SK-N-SH (cell line): Measurements from ENCODE around the gene CSTF3. TPM values are rescaled to one million over a fixed set of nuclear protein-coding genes. Genes with fewer than 3 reads are reported as not detected.

Source experiments
- CTCF ChIA-PET: fragments of 300-600, 350-600 bp; formaldehyde crosslinking; extraction: SDS; loops from one replicate; lab custom pipeline; 2021; lab: Yijun Ruan, JAX
- POLR2A ChIA-PET: fragments of 350-600 bp; sonication (Branson Sonifier 250); formaldehyde crosslinking; extraction: SDS; loops from one replicate; lab custom pipeline; 2020; ENCODE audit warnings: antibody characterized with exemption, inconsistent platforms; lab: Yijun Ruan, JAX
- DNase-seq: peaks from one replicate; pipeline ENCODE4 v3.0.0; 2012
- H2AFZ ChIP-seq: fragments of 200-600 bp; sonication (generic); 2 replicates; pipeline ENCODE4 v1.8.1; 2016; ENCODE audit warnings: antibody characterized with exemption, mild to moderate bottlenecking, low read depth
- H3F3A ChIP-seq: fragments of 200-600 bp; sonication (generic); replicated peaks from 2 replicates; pipeline ENCODE3; 2016; ENCODE audit warnings: antibody characterized with exemption, mild to moderate bottlenecking; ENCODE audit not compliant: insufficient read depth
- H3K27ac ChIP-seq, 2 experiments: fragments of 200-500 bp in 1 of 2; fragments of 200-600 bp in 1 of 2; sonication (Bioruptor generic) in 1 of 2; sonication (generic), shearing (Covaris generic) in 1 of 2; 2 replicates each; pipeline versions ENCODE4 v1.5.1 to v1.6.1; 2014 to 2016; ENCODE audit warnings: low read depth in 2 of 2, inconsistent platforms in 1 of 2, low read length in 1 of 2, mild to moderate bottlenecking in 1 of 2, mixed read lengths in 1 of 2
- H3K27me3 ChIP-seq: fragments of 200-600 bp; sonication (generic), shearing (Covaris generic); 2 replicates; pipeline ENCODE4 v1.6.1; 2016; ENCODE audit warnings: mixed run types; ENCODE audit not compliant: insufficient read depth
- H3K36me3 ChIP-seq, 2 experiments: fragments of 200-500 bp in 1 of 2; fragments of 200-600 bp in 1 of 2; sonication (Bioruptor generic) in 1 of 2; sonication (generic) in 1 of 2; replicated peaks in 1 of 2; 2 replicates each; pipeline versions ENCODE3 to v1.5.1; 2014 to 2016; ENCODE audit warnings: low read length in 1 of 2, mild to moderate bottlenecking in 1 of 2; ENCODE audit not compliant: insufficient read depth in 2 of 2, control insufficient read depth in 1 of 2
- H3K4me1 ChIP-seq, 2 experiments: fragments of 200-500 bp in 1 of 2; fragments of 200-600 bp in 1 of 2; sonication (Bioruptor generic) in 1 of 2; sonication (generic), shearing (Covaris generic) in 1 of 2; 2 replicates each; pipeline versions ENCODE4 v1.5.1 to v1.6.1; 2014 to 2016; ENCODE audit warnings: low read depth in 1 of 2, low read length in 1 of 2, mixed run types in 1 of 2; ENCODE audit not compliant: insufficient read depth in 2 of 2, control insufficient read depth in 1 of 2
- H3K4me2 ChIP-seq: fragments of 200-600 bp; sonication (generic), shearing (Covaris generic); 2 replicates; pipeline ENCODE4 v1.6.1; 2017; ENCODE audit warnings: mixed run types
- H3K4me3 ChIP-seq, 2 experiments: fragments of 200-500 bp in 1 of 2; fragments of 200-600 bp in 1 of 2; sonication (Bioruptor generic) in 1 of 2; sonication (generic), shearing (Covaris generic) in 1 of 2; 2 replicates each; pipeline versions ENCODE4 v1.5.1 to v1.8.1; 2014 to 2016; ENCODE audit warnings: low read depth in 2 of 2, inconsistent platforms in 1 of 2, low read length in 1 of 2, mild to moderate bottlenecking in 1 of 2, mixed read lengths in 1 of 2, moderate library complexity in 1 of 2
- H3K79me2 ChIP-seq: fragments of 200-600 bp; sonication (generic); 2 replicates; pipeline ENCODE4 v1.8.1; 2017; ENCODE audit warnings: mild to moderate bottlenecking; ENCODE audit not compliant: insufficient read depth
- H3K9ac ChIP-seq: fragments of 200-600 bp; sonication (generic); 2 replicates; pipeline ENCODE4 v1.6.1; 2017; ENCODE audit warnings: mixed run types
- H3K9me2 ChIP-seq: fragments of 200-600 bp; sonication (generic); 2 replicates; pipeline ENCODE4 v1.6.1; 2017; ENCODE audit warnings: mixed run types
- H3K9me3 ChIP-seq: fragments of 200-600 bp; sonication (generic); 2 replicates; pipeline ENCODE4 v1.6.1; 2017; ENCODE audit warnings: mixed run types, mild to moderate bottlenecking, moderate library complexity
- H4K20me1 ChIP-seq: fragments of 200-600 bp; sonication (generic); 2 replicates; pipeline ENCODE4 v1.6.1; 2017; ENCODE audit warnings: mild to moderate bottlenecking, mixed run types; ENCODE audit not compliant: insufficient read depth
- CHD2 ChIP-seq: fragments of 150-350 bp; IDR thresholded peaks from 2 replicates; pipeline ENCODE4 v1.6.1; 2018; ENCODE audit warnings: low read length; ENCODE audit not compliant: partially characterized antibody
- ELF1 ChIP-seq: IDR thresholded peaks from 2 replicates; pipeline ENCODE4 v1.4.0; 2012
- EP300 ChIP-seq, 2 experiments: IDR thresholded peaks; 2 replicates each; pipeline versions ENCODE4 v1.4.0 to v1.6.1; 2012; ENCODE audit warnings: borderline replicate concordance in 1 of 2, low read depth in 1 of 2, low read length in 1 of 2
- EZH2phosphoT487 ChIP-seq: fragments of 200-600 bp; sonication (generic); IDR thresholded peaks from 2 replicates; pipeline ENCODE4 v1.6.1; 2017; ENCODE audit warnings: low read depth, mixed run types, mild to moderate bottlenecking, antibody characterized with exemption, moderate library complexity, borderline replicate concordance
- FOSL2 ChIP-seq: IDR thresholded peaks from 2 replicates; pipeline ENCODE4 v1.4.0; 2012; ENCODE audit warnings: low read depth, mild to moderate bottlenecking, moderate library complexity, borderline replicate concordance
- FOXJ3 ChIP-seq: sonication (generic); formaldehyde crosslinking; IDR thresholded peaks from 2 replicates; pipeline ENCODE4 v1.5.1; 2020; ENCODE audit warnings: mild to moderate bottlenecking, missing genetic modification reagents
- GABPA ChIP-seq: IDR thresholded peaks from 2 replicates; pipeline ENCODE4 v1.4.0; 2012; ENCODE audit warnings: low read depth, mild to moderate bottlenecking
- JUND ChIP-seq: IDR thresholded peaks from 2 replicates; pipeline ENCODE4 v1.4.0; 2012
- MAX ChIP-seq: IDR thresholded peaks from 2 replicates; pipeline ENCODE4 v1.4.0; 2012; ENCODE audit warnings: low read depth
- MXI1 ChIP-seq: IDR thresholded peaks from 2 replicates; pipeline ENCODE4 v1.6.1; 2012; ENCODE audit warnings: mild to moderate bottlenecking, low read depth, low read length, improper control_type of control experiment
- NRF1 ChIP-seq: IDR thresholded peaks from 2 replicates; pipeline ENCODE4 v1.6.1; 2012; ENCODE audit warnings: low read depth, mild to moderate bottlenecking, low read length
- RFX5 ChIP-seq: IDR thresholded peaks from 2 replicates; pipeline ENCODE4 v1.6.1; 2012; ENCODE audit warnings: mild to moderate bottlenecking, improper control_type of control experiment, low read length
- RXRA ChIP-seq: IDR thresholded peaks from 2 replicates; pipeline ENCODE4 v1.4.0; 2012; ENCODE audit warnings: low read depth, mild to moderate bottlenecking, borderline replicate concordance
- SIN3A ChIP-seq: IDR thresholded peaks from 2 replicates; pipeline ENCODE4 v1.6.1; 2012; ENCODE audit warnings: low read depth, mild to moderate bottlenecking, low read length, moderate library complexity, borderline replicate concordance
- TAF1 ChIP-seq: IDR thresholded peaks from 2 replicates; pipeline ENCODE4 v1.6.1; 2012; ENCODE audit warnings: low read depth, mild to moderate bottlenecking, low read length, moderate library complexity, borderline replicate concordance
- WGBS: methylation state at CpG from one replicate; pipeline ENCODE4 v1.1.6; 2017; ENCODE audit warnings: low lambda C conversion rate; 5-methylcytosine and 5-hydroxymethylcytosine counted together
- polyA plus RNA-seq, 3 experiments: library from polyadenylated mRNA; depleted of rRNA; stranded (reverse); fragments of >200 nt; gene quantifications; 2 replicates each; pipeline ENCODE4 v1.2.3, GENCODE V29; 2012
- TF ChIP-seq, protein P1 (sequence below): IDR thresholded peaks from 2 replicates; pipeline ENCODE4 v1.4.0; 2012; ENCODE audit warnings: low read depth, borderline replicate concordance
- TF ChIP-seq, protein P2 (sequence below): IDR thresholded peaks from 2 replicates; pipeline ENCODE4 v1.6.1; 2012; ENCODE audit warnings: mild to moderate bottlenecking, low read depth, low read length, moderate library complexity
- TF ChIP-seq, protein P3 (sequence below): IDR thresholded peaks from 2 replicates; pipeline ENCODE4 v1.4.0; 2012; ENCODE audit warnings: low read depth, borderline replicate concordance
- TF ChIP-seq, protein P4 (sequence below): IDR thresholded peaks from 2 replicates; pipeline ENCODE4; 2012
- TF ChIP-seq, protein P5 (sequence below): fragments of 150-350 bp; IDR thresholded peaks from 2 replicates; pipeline ENCODE4 v1.6.1; 2017; ENCODE audit warnings: antibody characterized with exemption, low read length, low read depth, borderline replicate concordance

CSTF3 gene
- polyA plus RNA-seq, 1 of the 3 experiments (the other 2 are of a cell fraction): 26.3 TPM

- Histone ChIP-seq H3K36me3 (no peaks in the 10 kb centered on the region), H3K4me3 (no peak overlapping the region), H3K79me2 (no peaks in the 10 kb centered on the region), H4K20me1 (no peaks in the 10 kb centered on the region), H3F3A (no peaks in the 10 kb centered on the region), H3K27me3 (no peaks in the 10 kb centered on the region), H2AFZ (no peak overlapping the region), H3K9ac (no peak overlapping the region), H3K27ac (no peak overlapping the region), H3K4me2 (no peak overlapping the region), H3K9me2 (no peaks in the 10 kb centered on the region), H3K4me1 (no peaks in the 10 kb centered on the region), H3K9me3 (no peaks in the 10 kb centered on the region)
- POLR2A ChIA-PET: no interaction called here
- CTCF ChIA-PET: interaction anchor here (1.0 to 1.1 kb wide), 2 partner anchors 18 to 31 kb away, joined by 3 read pairs; no protein-coding TSS in a partner anchor
- TF ChIP-seq TAF1 (no peak), CHD2 (no peak), JUND (no peak), ELF1 (no peak), RXRA (no peak), MXI1 (no peak), SIN3A (no peak), FOXJ3 (CRISPR knock-in tag) (no peak), NRF1 (no peak), GABPA (no peak), FOSL2 (no peak), EP300 (IDR thresholded peaks at IDR 0.05; ENCODE audit: borderline replicate concordance in 1 of 2, low read depth in 1 of 2, low read length in 1 of 2) (no peak), EZH2phosphoT487 (no peak), MAX (no peak), RFX5 (no peak)
- TF ChIP-seq, protein P1, sequence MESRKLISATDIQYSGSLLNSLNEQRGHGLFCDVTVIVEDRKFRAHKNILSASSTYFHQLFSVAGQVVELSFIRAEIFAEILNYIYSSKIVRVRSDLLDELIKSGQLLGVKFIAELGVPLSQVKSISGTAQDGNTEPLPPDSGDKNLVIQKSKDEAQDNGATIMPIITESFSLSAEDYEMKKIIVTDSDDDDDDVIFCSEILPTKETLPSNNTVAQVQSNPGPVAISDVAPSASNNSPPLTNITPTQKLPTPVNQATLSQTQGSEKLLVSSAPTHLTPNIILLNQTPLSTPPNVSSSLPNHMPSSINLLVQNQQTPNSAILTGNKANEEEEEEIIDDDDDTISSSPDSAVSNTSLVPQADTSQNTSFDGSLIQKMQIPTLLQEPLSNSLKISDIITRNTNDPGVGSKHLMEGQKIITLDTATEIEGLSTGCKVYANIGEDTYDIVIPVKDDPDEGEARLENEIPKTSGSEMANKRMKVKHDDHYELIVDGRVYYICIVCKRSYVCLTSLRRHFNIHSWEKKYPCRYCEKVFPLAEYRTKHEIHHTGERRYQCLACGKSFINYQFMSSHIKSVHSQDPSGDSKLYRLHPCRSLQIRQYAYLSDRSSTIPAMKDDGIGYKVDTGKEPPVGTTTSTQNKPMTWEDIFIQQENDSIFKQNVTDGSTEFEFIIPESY: no peak
- TF ChIP-seq, protein P2, sequence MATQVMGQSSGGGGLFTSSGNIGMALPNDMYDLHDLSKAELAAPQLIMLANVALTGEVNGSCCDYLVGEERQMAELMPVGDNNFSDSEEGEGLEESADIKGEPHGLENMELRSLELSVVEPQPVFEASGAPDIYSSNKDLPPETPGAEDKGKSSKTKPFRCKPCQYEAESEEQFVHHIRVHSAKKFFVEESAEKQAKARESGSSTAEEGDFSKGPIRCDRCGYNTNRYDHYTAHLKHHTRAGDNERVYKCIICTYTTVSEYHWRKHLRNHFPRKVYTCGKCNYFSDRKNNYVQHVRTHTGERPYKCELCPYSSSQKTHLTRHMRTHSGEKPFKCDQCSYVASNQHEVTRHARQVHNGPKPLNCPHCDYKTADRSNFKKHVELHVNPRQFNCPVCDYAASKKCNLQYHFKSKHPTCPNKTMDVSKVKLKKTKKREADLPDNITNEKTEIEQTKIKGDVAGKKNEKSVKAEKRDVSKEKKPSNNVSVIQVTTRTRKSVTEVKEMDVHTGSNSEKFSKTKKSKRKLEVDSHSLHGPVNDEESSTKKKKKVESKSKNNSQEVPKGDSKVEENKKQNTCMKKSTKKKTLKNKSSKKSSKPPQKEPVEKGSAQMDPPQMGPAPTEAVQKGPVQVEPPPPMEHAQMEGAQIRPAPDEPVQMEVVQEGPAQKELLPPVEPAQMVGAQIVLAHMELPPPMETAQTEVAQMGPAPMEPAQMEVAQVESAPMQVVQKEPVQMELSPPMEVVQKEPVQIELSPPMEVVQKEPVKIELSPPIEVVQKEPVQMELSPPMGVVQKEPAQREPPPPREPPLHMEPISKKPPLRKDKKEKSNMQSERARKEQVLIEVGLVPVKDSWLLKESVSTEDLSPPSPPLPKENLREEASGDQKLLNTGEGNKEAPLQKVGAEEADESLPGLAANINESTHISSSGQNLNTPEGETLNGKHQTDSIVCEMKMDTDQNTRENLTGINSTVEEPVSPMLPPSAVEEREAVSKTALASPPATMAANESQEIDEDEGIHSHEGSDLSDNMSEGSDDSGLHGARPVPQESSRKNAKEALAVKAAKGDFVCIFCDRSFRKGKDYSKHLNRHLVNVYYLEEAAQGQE: no peak
- TF ChIP-seq, protein P3, sequence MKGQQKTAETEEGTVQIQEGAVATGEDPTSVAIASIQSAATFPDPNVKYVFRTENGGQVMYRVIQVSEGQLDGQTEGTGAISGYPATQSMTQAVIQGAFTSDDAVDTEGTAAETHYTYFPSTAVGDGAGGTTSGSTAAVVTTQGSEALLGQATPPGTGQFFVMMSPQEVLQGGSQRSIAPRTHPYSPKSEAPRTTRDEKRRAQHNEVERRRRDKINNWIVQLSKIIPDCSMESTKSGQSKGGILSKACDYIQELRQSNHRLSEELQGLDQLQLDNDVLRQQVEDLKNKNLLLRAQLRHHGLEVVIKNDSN: no peak
- TF ChIP-seq, protein P4, sequence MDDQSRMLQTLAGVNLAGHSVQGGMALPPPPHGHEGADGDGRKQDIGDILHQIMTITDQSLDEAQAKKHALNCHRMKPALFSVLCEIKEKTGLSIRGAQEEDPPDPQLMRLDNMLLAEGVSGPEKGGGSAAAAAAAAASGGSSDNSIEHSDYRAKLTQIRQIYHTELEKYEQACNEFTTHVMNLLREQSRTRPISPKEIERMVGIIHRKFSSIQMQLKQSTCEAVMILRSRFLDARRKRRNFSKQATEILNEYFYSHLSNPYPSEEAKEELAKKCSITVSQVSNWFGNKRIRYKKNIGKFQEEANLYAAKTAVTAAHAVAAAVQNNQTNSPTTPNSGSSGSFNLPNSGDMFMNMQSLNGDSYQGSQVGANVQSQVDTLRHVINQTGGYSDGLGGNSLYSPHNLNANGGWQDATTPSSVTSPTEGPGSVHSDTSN: no peak
- TF ChIP-seq, protein P5, sequence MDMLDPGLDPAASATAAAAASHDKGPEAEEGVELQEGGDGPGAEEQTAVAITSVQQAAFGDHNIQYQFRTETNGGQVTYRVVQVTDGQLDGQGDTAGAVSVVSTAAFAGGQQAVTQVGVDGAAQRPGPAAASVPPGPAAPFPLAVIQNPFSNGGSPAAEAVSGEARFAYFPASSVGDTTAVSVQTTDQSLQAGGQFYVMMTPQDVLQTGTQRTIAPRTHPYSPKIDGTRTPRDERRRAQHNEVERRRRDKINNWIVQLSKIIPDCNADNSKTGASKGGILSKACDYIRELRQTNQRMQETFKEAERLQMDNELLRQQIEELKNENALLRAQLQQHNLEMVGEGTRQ: no peak
- WGBS: 83% methylated on average over 14 of the region's 14 CpGs
- DNase-seq: no peak
Measured at GRCh38 chr11:33197915-33198727, 36.8 kb upstream of the CSTF3 start.
